Left lung (tissue), 10 donors: Measurements from ENCODE around the gene BPIFB3. TPM values are rescaled to one million over a fixed set of nuclear protein-coding genes. Genes with fewer than 3 reads are reported as not detected.

Source experiments
- ATAC-seq: fragments of 200-7000 bp; cut with Tn5 transposase; one replicate; pipeline ENCODE4 v1.9.1; 2020; ENCODE audit warnings: moderate library complexity
- DNase-seq, 4 donors: peaks; one replicate each; pipeline ENCODE4 v3.0.0-alpha.2; 2013 to 2020
- H3K27ac ChIP-seq, 2 donors: fragments of 200-600 bp; sonication (generic) in 1 of 2; one replicate each; pipeline versions ENCODE4 v1.5.0 to v1.8.0; 2020 to 2021
- H3K27me3 ChIP-seq, 2 donors: fragments of 200-600 bp; sonication (generic) in 1 of 2; one replicate each; pipeline versions ENCODE4 v1.5.0 to v1.8.0; 2020 to 2021
- H3K36me3 ChIP-seq, 2 donors: fragments of 200-600 bp; sonication (generic) in 1 of 2; one replicate each; pipeline versions ENCODE4 v1.5.0 to v1.8.0; 2020 to 2021
- H3K4me1 ChIP-seq, 2 donors: fragments of 200-600 bp; one replicate each; pipeline ENCODE4 v1.8.0; 2021
- H3K4me3 ChIP-seq, 2 donors: fragments of 200-600 bp; sonication (generic) in 1 of 2; one replicate each; pipeline versions ENCODE4 v1.5.0 to v1.8.0; 2020 to 2021; ENCODE audit warnings: mild to moderate bottlenecking in 1 of 2
- H3K9me3 ChIP-seq, 2 donors: fragments of 200-600 bp; sonication (generic) in 1 of 2; one replicate each; pipeline versions ENCODE4 v1.5.0 to v1.8.0; 2020 to 2021
- CTCF ChIP-seq, 2 donors: fragments of 200-600 bp; sonication (generic) in 1 of 2; IDR thresholded peaks; one replicate each; pipeline versions ENCODE4 v1.5.0 to v1.8.0; 2021; ENCODE audit warnings: antibody characterized with exemption in 2 of 2
- intact Hi-C, 2 donors: fragments of 100-400 bp; cut with DNase I; formaldehyde crosslinking; loops; one replicate each; pipeline versions ENCODE4 v1.11.2 to v1.14.2; 2022
- polyA plus RNA-seq, 6 donors: library from polyadenylated mRNA; unstranded; fragments of 120-200 nt; gene quantifications; one replicate each; pipeline ENCODE4 v1.2.1, GENCODE V29; 2013; ENCODE audit not compliant: insufficient read length in 6 of 6
- total RNA-seq, 2 donors: library from RNA; stranded (reverse); fragmentation: NEBNext Ultra II Directional; extraction: Animal tissue kit (Norgen Biotek cat#: 25700); gene quantifications; one replicate each; pipeline ENCODE4 v1.2.1, GENCODE V29; 2021
- donor health status: DM: no; HTN: yes; CAD: no.
- donor health status: DM: no; HTN: no; CAD: no.

BPIFB3 gene
- total and polyA plus RNA-seq, 8 donors, result not detected

GRCh38 chr20:33084722-33085121, 31.0 kb downstream of the BPIFB3 start:
- DNase-seq (peak in 1 of 4 donors; percentile 78), ATAC-seq (no peak)
- H3K36me3 ChIP-seq, result no peaks in the 10 kb centered on the region
- no peaks in the 10 kb centered on the region for H3K9me3 ChIP-seq
- intact Hi-C loops, result no loop called here
- H3K27me3 ChIP-seq, result no peaks in the 10 kb centered on the region
- no peak for TF ChIP-seq CTCF (IDR thresholded peaks at IDR 0.05)
- no peak overlapping the region for H3K27ac ChIP-seq
- no peaks in the 10 kb centered on the region for H3K4me1 ChIP-seq
- no peak overlapping the region for H3K4me3 ChIP-seq

- Histone ChIP-seq H3K27ac (no peak overlapping the region), H3K4me1 (no peaks in the 10 kb centered on the region), H3K9me3 (no peaks in the 10 kb centered on the region), H3K36me3 (no peaks in the 10 kb centered on the region), H3K4me3 (no peak overlapping the region), H3K27me3 (no peaks in the 10 kb centered on the region)
- ATAC-seq (no peak), DNase-seq (no peak)
- TF ChIP-seq CTCF (IDR thresholded peaks at IDR 0.05), result no peak
- intact Hi-C loops, result no loop called here
Measured at GRCh38 chr20:33086052-33086722, 32.5 kb downstream of the BPIFB3 start.

DNA sequence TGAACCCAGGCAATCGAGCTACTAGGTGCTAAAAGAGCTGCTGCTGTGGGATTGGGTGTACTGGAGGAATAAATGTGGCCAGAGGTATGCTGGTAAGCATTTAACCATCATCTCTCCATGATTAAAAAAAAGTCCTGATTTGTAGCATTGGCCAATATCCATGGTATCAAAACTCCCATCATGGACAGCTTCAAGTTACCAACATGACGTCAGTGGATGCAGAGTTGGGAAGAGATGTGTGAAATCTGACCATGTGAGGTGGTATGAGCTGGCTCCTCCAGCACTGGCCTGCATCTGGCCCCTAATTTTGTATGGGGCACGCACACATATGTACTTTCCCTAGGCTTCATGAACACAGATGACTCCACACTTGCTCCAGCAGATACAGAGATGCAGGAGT, 37.4 kb downstream of the BPIFB3 start:
- TF ChIP-seq CTCF (IDR thresholded peaks at IDR 0.05), result no peak
- H3K4me1 ChIP-seq, result no peaks in the 10 kb centered on the region
- no peak overlapping the region for H3K4me3 ChIP-seq
- intact Hi-C loops, result no loop called here
- DNase-seq (no peak), ATAC-seq (no peak)
- H3K27ac ChIP-seq, result no peak overlapping the region
- no peaks in the 10 kb centered on the region for H3K27me3 ChIP-seq
- H3K36me3 ChIP-seq, result no peaks in the 10 kb centered on the region
- H3K9me3 ChIP-seq, result no peaks in the 10 kb centered on the region

DNA sequence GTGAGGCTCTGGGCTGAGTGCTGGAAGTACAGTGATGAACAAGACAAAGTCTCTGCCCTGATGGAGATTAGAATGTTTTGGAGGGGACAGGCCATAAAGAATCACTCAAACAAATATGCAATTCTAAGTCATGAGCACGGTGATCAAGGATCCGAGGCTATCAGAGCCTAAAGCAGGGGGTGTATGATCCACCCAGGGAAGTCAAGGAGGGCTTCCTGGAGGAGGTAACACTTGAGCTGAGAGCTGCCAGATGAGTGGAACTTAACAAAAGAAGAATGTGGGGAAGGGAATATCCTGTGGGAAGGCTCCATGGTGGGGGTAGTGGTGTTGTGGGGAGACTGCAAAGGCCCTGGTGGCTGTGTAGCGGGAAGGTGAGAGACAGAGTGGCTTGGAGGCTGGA, 38.0 kb downstream of the BPIFB3 start:
- DNase-seq, result no peak
- no peak overlapping the region for H3K4me3 ChIP-seq
- no peak overlapping the region for H3K27ac ChIP-seq
- H3K36me3 ChIP-seq, result no peaks in the 10 kb centered on the region
- peaks cover 0 to under 1% of the 10 kb centered on the region in 2 donors for H3K4me1 ChIP-seq
- H3K27me3 ChIP-seq, result no peaks in the 10 kb centered on the region
- no peak for TF ChIP-seq CTCF (IDR thresholded peaks at IDR 0.05)
- ATAC-seq, result no peak
- H3K9me3 ChIP-seq, result no peaks in the 10 kb centered on the region
- intact Hi-C loops, result no loop called here

DNA sequence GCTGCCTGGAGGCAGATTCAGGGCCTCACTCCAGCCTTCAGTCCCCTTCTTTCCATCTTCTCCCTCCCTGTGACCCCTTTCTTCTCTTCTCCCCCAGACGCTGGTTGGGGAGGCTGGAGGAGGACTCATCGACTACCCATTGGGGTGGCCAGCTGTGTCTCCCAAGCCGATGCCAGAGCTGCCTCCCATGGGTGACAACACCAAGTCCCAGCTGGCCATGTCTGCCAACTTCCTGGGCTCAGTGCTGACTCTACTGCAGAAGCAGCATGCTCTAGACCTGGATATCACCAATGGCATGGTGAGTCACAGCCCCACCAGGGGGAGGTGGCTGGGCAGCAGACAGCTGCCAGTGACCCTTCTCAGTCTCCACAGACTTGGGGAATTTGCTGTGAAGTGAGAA, 38.7 kb downstream of the BPIFB3 start:
- DNase-seq, result no peak
- no peak for TF ChIP-seq CTCF (IDR thresholded peaks at IDR 0.05)
- no peak overlapping the region for H3K27ac ChIP-seq
- intact Hi-C loops, result no loop called here
- H3K4me1 ChIP-seq, result peaks cover 0 to 3% of the 10 kb centered on the region in 2 donors
- H3K4me3 ChIP-seq, result no peak overlapping the region
- ATAC-seq, result no peak
- no peaks in the 10 kb centered on the region for H3K9me3 ChIP-seq
- no peaks in the 10 kb centered on the region for H3K27me3 ChIP-seq
- H3K36me3 ChIP-seq, result no peaks in the 10 kb centered on the region
